PC-3 (cell line): Measurements from ENCODE around the gene SPRY4.

ENCODE experiments used
- CTCF ChIP-seq: fragments of 300-600 bp; sonication (generic); conservative IDR thresholded peaks from 2 replicates; pipeline ENCODE4 v1.5.1; 2017; ENCODE audit warnings: antibody characterized with exemption, low read depth, mild to moderate bottlenecking, low read length
- EZH2 ChIP-seq: fragments of 300-600 bp; sonication (generic); IDR thresholded peaks from one replicate; pipeline ENCODE4 v1.6.1; 2017; ENCODE audit warnings: antibody characterized with exemption, mild to moderate bottlenecking, low read length; ENCODE audit not compliant: unreplicated experiment
- EZH2phosphoT487 ChIP-seq: fragments of 300-600 bp; sonication (generic); IDR thresholded peaks from 2 replicates; pipeline ENCODE4 v1.6.1; 2018; ENCODE audit warnings: mild to moderate bottlenecking, antibody characterized with exemption, low read length, borderline replicate concordance

GRCh38 chr5:142360607-142361120, 35.8 kb upstream of the SPRY4 start:
- TF ChIP-seq CTCF: no peak
- TF ChIP-seq EZH2: no peak
- TF ChIP-seq EZH2phosphoT487: no peak
